ENCODE measurements around the gene CCDC102A. TPM values are rescaled to one million over a fixed set of nuclear protein-coding genes. Genes with fewer than 3 reads are reported as not detected.

CCDC102A gene
- total RNA-seq, 1 experiment from 2014 or later = 5.2 TPM

GRCh38 chr16:57556941-57557541 is 20.7 kb upstream of the CCDC102A start:
- H3K4me1 Mint-ChIP-seq = no peaks in the 10 kb centered on the region
- H3K27me3 Mint-ChIP-seq (ENCODE audit: low read depth) = peaks cover 50% of the 10 kb centered on the region
- H3K27ac Mint-ChIP-seq = no peak overlapping the region
- ChIA-PET POLR2A (no interaction called here), CTCF (no interaction called here)
- DNase-seq (ENCODE audit: low spot score) = no peak
- no peak for ATAC-seq
- H3K9me3 Mint-ChIP-seq = peaks cover 21% of the 10 kb centered on the region
- H3K4me3 Mint-ChIP-seq = no peak overlapping the region
- peaks cover 13% of the 10 kb centered on the region for H3K36me3 Mint-ChIP-seq
- no peak for TF ChIP-seq IRF1 (CRISPR knock-in tag; IDR thresholded peaks at IDR 0.05)
- TF ChIP-seq MYBL2 (CRISPR knock-in tag; IDR thresholded peaks at IDR 0.05) = no peak

GRCh38 chr16:57555831-57556230 is 19.5 kb upstream of the CCDC102A start:
- no peak for TF ChIP-seq SMAD4 (CRISPR knock-in tag; IDR thresholded peaks at IDR 0.05)
- TF ChIP-seq ZNF671 (CRISPR knock-in tag; IDR thresholded peaks at IDR 0.05) = no peak
- no peak for TF ChIP-seq SP1 (CRISPR knock-in tag; conservative IDR thresholded peaks at IDR 0.05)
- no peak for TF ChIP-seq HMGXB4 (CRISPR knock-in tag; IDR thresholded peaks at IDR 0.05)
- no peak for TF ChIP-seq CREM (CRISPR knock-in tag; IDR thresholded peaks at IDR 0.05)
- TF ChIP-seq ERG (CRISPR knock-in tag; IDR thresholded peaks at IDR 0.05) = no peak
- TF ChIP-seq E2F1 (CRISPR knock-in tag; IDR thresholded peaks at IDR 0.05) = no peak
- no peak for TF ChIP-seq TEAD4 (CRISPR knock-in tag; IDR thresholded peaks at IDR 0.05)
- TF ChIP-seq ATF6 (CRISPR knock-in tag; IDR thresholded peaks at IDR 0.05) = no peak
- no peak for TF ChIP-seq TCF7 (CRISPR knock-in tag; IDR thresholded peaks at IDR 0.05; ENCODE audit: low read depth)
- ATAC-seq (no peak), DNase-seq (ENCODE audit: low spot score) (no peak)
- Mint-ChIP-seq H3K9me3 (peaks cover 13% of the 10 kb centered on the region), H3K4me1 (no peaks in the 10 kb centered on the region), H3K36me3 (peaks cover 4% of the 10 kb centered on the region), H3K27me3 (ENCODE audit: low read depth) (peaks cover 46% of the 10 kb centered on the region), H3K4me3 (no peak overlapping the region), H3K27ac (no peak overlapping the region)
- ChIA-PET POLR2A (no interaction called here), CTCF (no interaction called here)

- H3K4me1 Mint-ChIP-seq = no peaks in the 10 kb centered on the region
Observed at GRCh38 chr16:57551057-57551456, 14.7 kb upstream of the CCDC102A start.

More at GRCh38 chr16:57551057-57551456, 14.7 kb upstream of the CCDC102A start:
- Mint-ChIP-seq H3K9me3 (0 out of 2 replicates have a peak, but pooled peaks cover 4% of the 10 kb centered on the region), H3K27me3 (ENCODE audit: low read depth) (peaks cover 20% of the 10 kb centered on the region), H3K4me3 (no peak overlapping the region), H3K36me3 (no peaks in the 10 kb centered on the region), H3K27ac (no peak overlapping the region)
- ChIA-PET POLR2A (interaction anchor here (0.8 kb wide), 1 partner anchor 40 kb away, joined by 3 read pairs; no protein-coding TSS in a partner anchor), CTCF (interaction anchor here (0.6 kb wide), 1 partner anchor 50 kb away, joined by 3 read pairs; no protein-coding TSS in a partner anchor)
- ATAC-seq (no peak), DNase-seq (ENCODE audit: low spot score) (no peak)
- TF ChIP-seq E2F4 (CRISPR knock-in tag; IDR thresholded peaks at IDR 0.05; ENCODE audit: borderline replicate concordance, low read depth) = no peak
- no peak for TF ChIP-seq NR2C2 (CRISPR knock-in tag; IDR thresholded peaks at IDR 0.05)
- no peak for TF ChIP-seq USF1 (CRISPR knock-in tag; IDR thresholded peaks at IDR 0.05)
- TF ChIP-seq TP53 (CRISPR knock-in tag; IDR thresholded peaks at IDR 0.05) = no peak
- no peak for TF ChIP-seq IRF1 (CRISPR knock-in tag; IDR thresholded peaks at IDR 0.05)
- TF ChIP-seq NR1H2 (CRISPR knock-in tag; IDR thresholded peaks at IDR 0.05) = no peak

Data from WTC11 (cell line).